SK-N-SH (cell line): Measurements from ENCODE around the gene SIRPB2. TPM values are rescaled to one million over a fixed set of nuclear protein-coding genes. Genes with fewer than 3 reads are reported as not detected.

Experiments
- CTCF ChIA-PET: fragments of 300-600, 350-600 bp; formaldehyde crosslinking; extraction: SDS; loops from one replicate; lab custom pipeline; 2021; lab: Yijun Ruan, JAX
- POLR2A ChIA-PET: fragments of 350-600 bp; sonication (Branson Sonifier 250); formaldehyde crosslinking; extraction: SDS; loops from one replicate; lab custom pipeline; 2020; ENCODE audit warnings: antibody characterized with exemption, inconsistent platforms; lab: Yijun Ruan, JAX
- DNase-seq: peaks from one replicate; pipeline ENCODE4 v3.0.0; 2012
- H2AFZ ChIP-seq: fragments of 200-600 bp; sonication (generic); 2 replicates; pipeline ENCODE4 v1.8.1; 2016; ENCODE audit warnings: antibody characterized with exemption, mild to moderate bottlenecking, low read depth
- H3F3A ChIP-seq: fragments of 200-600 bp; sonication (generic); replicated peaks from 2 replicates; pipeline ENCODE3; 2016; ENCODE audit warnings: antibody characterized with exemption, mild to moderate bottlenecking; ENCODE audit not compliant: insufficient read depth
- H3K27ac ChIP-seq, 2 experiments: fragments of 200-500 bp in 1 of 2; fragments of 200-600 bp in 1 of 2; sonication (Bioruptor generic) in 1 of 2; sonication (generic), shearing (Covaris generic) in 1 of 2; 2 replicates each; pipeline versions ENCODE4 v1.5.1 to v1.6.1; 2014 to 2016; ENCODE audit warnings: low read depth in 2 of 2, inconsistent platforms in 1 of 2, low read length in 1 of 2, mild to moderate bottlenecking in 1 of 2, mixed read lengths in 1 of 2
- H3K27me3 ChIP-seq: fragments of 200-600 bp; sonication (generic), shearing (Covaris generic); 2 replicates; pipeline ENCODE4 v1.6.1; 2016; ENCODE audit warnings: mixed run types; ENCODE audit not compliant: insufficient read depth
- H3K36me3 ChIP-seq, 2 experiments: fragments of 200-500 bp in 1 of 2; fragments of 200-600 bp in 1 of 2; sonication (Bioruptor generic) in 1 of 2; sonication (generic) in 1 of 2; replicated peaks in 1 of 2; 2 replicates each; pipeline versions ENCODE3 to v1.5.1; 2014 to 2016; ENCODE audit warnings: low read length in 1 of 2, mild to moderate bottlenecking in 1 of 2; ENCODE audit not compliant: insufficient read depth in 2 of 2, control insufficient read depth in 1 of 2
- H3K4me1 ChIP-seq, 2 experiments: fragments of 200-500 bp in 1 of 2; fragments of 200-600 bp in 1 of 2; sonication (Bioruptor generic) in 1 of 2; sonication (generic), shearing (Covaris generic) in 1 of 2; 2 replicates each; pipeline versions ENCODE4 v1.5.1 to v1.6.1; 2014 to 2016; ENCODE audit warnings: low read depth in 1 of 2, low read length in 1 of 2, mixed run types in 1 of 2; ENCODE audit not compliant: insufficient read depth in 2 of 2, control insufficient read depth in 1 of 2
- H3K4me2 ChIP-seq: fragments of 200-600 bp; sonication (generic), shearing (Covaris generic); 2 replicates; pipeline ENCODE4 v1.6.1; 2017; ENCODE audit warnings: mixed run types
- H3K4me3 ChIP-seq, 2 experiments: fragments of 200-500 bp in 1 of 2; fragments of 200-600 bp in 1 of 2; sonication (Bioruptor generic) in 1 of 2; sonication (generic), shearing (Covaris generic) in 1 of 2; 2 replicates each; pipeline versions ENCODE4 v1.5.1 to v1.8.1; 2014 to 2016; ENCODE audit warnings: low read depth in 2 of 2, inconsistent platforms in 1 of 2, low read length in 1 of 2, mild to moderate bottlenecking in 1 of 2, mixed read lengths in 1 of 2, moderate library complexity in 1 of 2
- H3K79me2 ChIP-seq: fragments of 200-600 bp; sonication (generic); 2 replicates; pipeline ENCODE4 v1.8.1; 2017; ENCODE audit warnings: mild to moderate bottlenecking; ENCODE audit not compliant: insufficient read depth
- H3K9ac ChIP-seq: fragments of 200-600 bp; sonication (generic); 2 replicates; pipeline ENCODE4 v1.6.1; 2017; ENCODE audit warnings: mixed run types
- H3K9me2 ChIP-seq: fragments of 200-600 bp; sonication (generic); 2 replicates; pipeline ENCODE4 v1.6.1; 2017; ENCODE audit warnings: mixed run types
- H3K9me3 ChIP-seq: fragments of 200-600 bp; sonication (generic); 2 replicates; pipeline ENCODE4 v1.6.1; 2017; ENCODE audit warnings: mixed run types, mild to moderate bottlenecking, moderate library complexity
- H4K20me1 ChIP-seq: fragments of 200-600 bp; sonication (generic); 2 replicates; pipeline ENCODE4 v1.6.1; 2017; ENCODE audit warnings: mild to moderate bottlenecking, mixed run types; ENCODE audit not compliant: insufficient read depth
- CHD2 ChIP-seq: fragments of 150-350 bp; IDR thresholded peaks from 2 replicates; pipeline ENCODE4 v1.6.1; 2018; ENCODE audit warnings: low read length; ENCODE audit not compliant: partially characterized antibody
- CTCF ChIP-seq: fragments of 200-600 bp; sonication (generic); IDR thresholded peaks from 2 replicates; pipeline ENCODE4 v1.6.1; 2017; ENCODE audit warnings: antibody characterized with exemption, mild to moderate bottlenecking, moderate library complexity
- ELF1 ChIP-seq: IDR thresholded peaks from 2 replicates; pipeline ENCODE4 v1.4.0; 2012
- EZH2phosphoT487 ChIP-seq: fragments of 200-600 bp; sonication (generic); IDR thresholded peaks from 2 replicates; pipeline ENCODE4 v1.6.1; 2017; ENCODE audit warnings: low read depth, mixed run types, mild to moderate bottlenecking, antibody characterized with exemption, moderate library complexity, borderline replicate concordance
- FOSL2 ChIP-seq: IDR thresholded peaks from 2 replicates; pipeline ENCODE4 v1.4.0; 2012; ENCODE audit warnings: low read depth, mild to moderate bottlenecking, moderate library complexity, borderline replicate concordance
- GABPA ChIP-seq: IDR thresholded peaks from 2 replicates; pipeline ENCODE4 v1.4.0; 2012; ENCODE audit warnings: low read depth, mild to moderate bottlenecking
- GATA2 ChIP-seq: sonication (generic); formaldehyde crosslinking; IDR thresholded peaks from 2 replicates; pipeline ENCODE4 v1.5.0; 2020; ENCODE audit warnings: mild to moderate bottlenecking, missing genetic modification reagents
- IRF3 ChIP-seq: fragments of 150-350 bp; IDR thresholded peaks from 2 replicates; pipeline ENCODE4 v1.6.1; 2016; ENCODE audit warnings: mild to moderate bottlenecking, low read depth, low read length
- JUND ChIP-seq: IDR thresholded peaks from 2 replicates; pipeline ENCODE4 v1.4.0; 2012
- NRF1 ChIP-seq: IDR thresholded peaks from 2 replicates; pipeline ENCODE4 v1.6.1; 2012; ENCODE audit warnings: low read depth, mild to moderate bottlenecking, low read length
- REST ChIP-seq: IDR thresholded peaks from 2 replicates; pipeline ENCODE4 v1.6.1; 2012; ENCODE audit warnings: mild to moderate bottlenecking, low read depth, low read length, moderate library complexity
- RFX5 ChIP-seq: IDR thresholded peaks from 2 replicates; pipeline ENCODE4 v1.6.1; 2012; ENCODE audit warnings: mild to moderate bottlenecking, improper control_type of control experiment, low read length
- SIN3A ChIP-seq: IDR thresholded peaks from 2 replicates; pipeline ENCODE4 v1.6.1; 2012; ENCODE audit warnings: low read depth, mild to moderate bottlenecking, low read length, moderate library complexity, borderline replicate concordance
- TAF1 ChIP-seq: IDR thresholded peaks from 2 replicates; pipeline ENCODE4 v1.6.1; 2012; ENCODE audit warnings: low read depth, mild to moderate bottlenecking, low read length, moderate library complexity, borderline replicate concordance
- TCF12 ChIP-seq: IDR thresholded peaks from 2 replicates; pipeline ENCODE4 v1.4.0; 2012
- USF1 ChIP-seq: IDR thresholded peaks from 2 replicates; pipeline ENCODE4 v1.4.0; 2012; ENCODE audit warnings: low read depth, borderline replicate concordance
- USF2 ChIP-seq: fragments of 150-350 bp; IDR thresholded peaks from 2 replicates; pipeline ENCODE4 v1.6.1; 2017; ENCODE audit warnings: antibody characterized with exemption, low read length, low read depth, borderline replicate concordance
- YY1 ChIP-seq: IDR thresholded peaks from 2 replicates; pipeline ENCODE4 v1.4.0; 2012; ENCODE audit warnings: low read depth, mild to moderate bottlenecking
- WGBS: methylation state at CpG from one replicate; pipeline ENCODE4 v1.1.6; 2017; ENCODE audit warnings: low lambda C conversion rate; 5-methylcytosine and 5-hydroxymethylcytosine counted together
- polyA plus RNA-seq, 3 experiments: library from polyadenylated mRNA; depleted of rRNA; stranded (reverse); fragments of >200 nt; gene quantifications; 2 replicates each; pipeline ENCODE4 v1.2.3, GENCODE V29; 2012

SIRPB2 gene
- polyA plus RNA-seq, 1 of the 3 experiments (the other 2 are of a cell fraction), result not detected

GRCh38 chr20:1494436-1494835, 3.2 kb upstream of the SIRPB2 start:
- no peaks in the 10 kb centered on the region for H3K9me2 ChIP-seq
- H3F3A ChIP-seq, result no peaks in the 10 kb centered on the region
- no peaks in the 10 kb centered on the region for H3K79me2 ChIP-seq
- WGBS, result 14% methylated on average over 3 of the region's 3 CpGs
- H4K20me1 ChIP-seq, result no peaks in the 10 kb centered on the region
- no peak overlapping the region for H3K9ac ChIP-seq
- no peak overlapping the region for H2AFZ ChIP-seq
- H3K27me3 ChIP-seq, result peaks cover 39% of the 10 kb centered on the region
- ChIA-PET CTCF (interaction anchor here (1.4 to 1.5 kb wide), 2 partner anchors 9 to 57 kb away, joined by 4 read pairs; no protein-coding TSS in a partner anchor), POLR2A (no interaction called here)
- H3K4me1 ChIP-seq, result no peaks in the 10 kb centered on the region; a peak in 1 of 4 replicates
- no peak overlapping the region for H3K27ac ChIP-seq
- DNase-seq, result no peak
- H3K4me3 ChIP-seq, result no peak overlapping the region
- no peak overlapping the region for H3K4me2 ChIP-seq
- no peaks in the 10 kb centered on the region for H3K9me3 ChIP-seq
- TF ChIP-seq EZH2phosphoT487 (no peak), ELF1 (no peak), CTCF (no peak), REST (no peak), TAF1 (no peak), JUND (no peak), GABPA (no peak), CHD2 (no peak), RFX5 (no peak), USF1 (no peak), USF2 (no peak), IRF3 (no peak), SIN3A (no peak), GATA2 (CRISPR knock-in tag) (no peak), NRF1 (no peak), FOSL2 (no peak), TCF12 (no peak), YY1 (no peak)
- H3K36me3 ChIP-seq, result no peaks in the 10 kb centered on the region
